Neural cell (in vitro differentiated cells): Measurements from ENCODE around the gene BIN2. TPM values are rescaled to one million over a fixed set of nuclear protein-coding genes. Genes with fewer than 3 reads are reported as not detected.

Experiments used
- H2AFZ ChIP-seq: fragments of 200-600, 300-800 bp; sonication (generic), shearing (Covaris generic); 2 replicates; pipeline ENCODE4 v1.6.0; 2014; ENCODE audit warnings: low read depth, mild to moderate bottlenecking, antibody characterized with exemption, low read length, moderate library complexity
- H3F3A ChIP-seq: fragments of 200-600 bp; shearing (Covaris generic); 2 replicates; pipeline ENCODE4 v1.6.1; 2016; ENCODE audit warnings: mild to moderate bottlenecking, moderate library complexity, mixed read lengths, antibody characterized with exemption, low read length; ENCODE audit not compliant: insufficient read depth, poor library complexity, severe bottlenecking
- H3K27ac ChIP-seq: fragments of 200-600, 300-800 bp; sonication (generic), shearing (Covaris generic); 2 replicates; pipeline ENCODE4 v1.5.1; 2014; ENCODE audit warnings: mild to moderate bottlenecking, low read length, moderate library complexity
- H3K27me3 ChIP-seq: fragments of 300-800, 200-600 bp; sonication (generic), shearing (Covaris generic); 2 replicates; pipeline ENCODE4 v1.6.0; 2014; ENCODE audit warnings: mild to moderate bottlenecking, low read depth, low read length, moderate library complexity; ENCODE audit not compliant: insufficient read depth
- H3K36me3 ChIP-seq: fragments of 300-800, 200-600 bp; sonication (generic), shearing (Covaris generic); 2 replicates; pipeline ENCODE4 v1.5.1; 2014; ENCODE audit warnings: mild to moderate bottlenecking, antibody characterized with exemption, low read length, moderate library complexity; ENCODE audit not compliant: insufficient read depth
- H3K4me2 ChIP-seq: fragments of 300-800, 200-600 bp; sonication (generic), shearing (Covaris generic); 2 replicates; pipeline ENCODE4 v1.6.0; 2014; ENCODE audit warnings: mild to moderate bottlenecking, low read length
- H3K4me3 ChIP-seq: fragments of 300-800, 200-600 bp; sonication (generic), shearing (Covaris generic); 2 replicates; pipeline ENCODE4 v1.5.1; 2014; ENCODE audit warnings: mild to moderate bottlenecking, low read length, moderate library complexity
- H3K79me2 ChIP-seq: fragments of 200-600 bp; shearing (Covaris generic); replicated peaks from 2 replicates; pipeline ENCODE4 v1.6.0; 2014; ENCODE audit warnings: mild to moderate bottlenecking, low read length, moderate library complexity; ENCODE audit not compliant: insufficient read depth
- H3K9ac ChIP-seq: fragments of 300-800, 200-600 bp; sonication (generic), shearing (Covaris generic); 2 replicates; pipeline ENCODE4 v1.6.1; 2016; ENCODE audit warnings: mild to moderate bottlenecking, low read length, mixed read lengths
- H3K9me2 ChIP-seq: fragments of 200-600 bp; shearing (Covaris generic); 2 replicates; pipeline ENCODE4 v1.6.1; 2016; ENCODE audit warnings: mild to moderate bottlenecking, low read length, mixed read lengths; ENCODE audit not compliant: insufficient read depth
- H3K9me3 ChIP-seq: fragments of 200-600, 300-800 bp; sonication (generic), shearing (Covaris generic); 2 replicates; pipeline ENCODE4 v1.6.1; 2016; ENCODE audit warnings: mild to moderate bottlenecking, mixed run types, low read length, moderate library complexity, mixed read lengths
- H4K20me1 ChIP-seq: fragments of 200-600 bp; shearing (Covaris generic); 2 replicates; pipeline ENCODE4 v1.6.1; 2016; ENCODE audit warnings: mild to moderate bottlenecking, mixed run types; ENCODE audit not compliant: insufficient read depth
- CTCF ChIP-seq: fragments of 450-650 bp; IDR thresholded peaks from 2 replicates; pipeline ENCODE4 v1.5.1; 2014; ENCODE audit warnings: antibody characterized with exemption, mild to moderate bottlenecking, moderate library complexity; ENCODE audit not compliant: poor library complexity, severe bottlenecking
- EP300 ChIP-seq: fragments of 450-650 bp; conservative IDR thresholded peaks from 2 replicates; pipeline ENCODE4 v1.6.1; 2014; ENCODE audit warnings: antibody characterized with exemption, mild to moderate bottlenecking, moderate library complexity; ENCODE audit not compliant: poor library complexity, severe bottlenecking
- EZH2 ChIP-seq: fragments of 200-600, 300-800 bp; shearing (Covaris generic), sonication (generic); IDR thresholded peaks from 2 replicates; pipeline ENCODE4 v1.6.1; 2014; ENCODE audit warnings: antibody characterized with exemption, low read length, borderline replicate concordance, mild to moderate bottlenecking; ENCODE audit not compliant: insufficient read depth, poor library complexity, severe bottlenecking
- MXI1 ChIP-seq: fragments of 450-650 bp; conservative IDR thresholded peaks from 2 replicates; pipeline ENCODE4 v1.6.1; 2014; ENCODE audit warnings: antibody characterized with exemption, mild to moderate bottlenecking; ENCODE audit not compliant: poor library complexity, severe bottlenecking
- POLR2AphosphoS5 ChIP-seq: IDR thresholded peaks from 2 replicates; pipeline ENCODE4 v1.6.1; 2012
- RAD21 ChIP-seq: fragments of 450-650 bp; conservative IDR thresholded peaks from 2 replicates; pipeline ENCODE4 v1.6.1; 2014; ENCODE audit warnings: antibody characterized with exemption, mild to moderate bottlenecking, moderate library complexity
- REST ChIP-seq: IDR thresholded peaks from 2 replicates; pipeline ENCODE4 v1.6.1; 2012; ENCODE audit warnings: borderline replicate concordance
- SMC3 ChIP-seq: fragments of 450-650 bp; conservative IDR thresholded peaks from 2 replicates; pipeline ENCODE4 v1.6.1; 2014; ENCODE audit warnings: antibody characterized with exemption, mild to moderate bottlenecking, moderate library complexity; ENCODE audit not compliant: poor library complexity
- TAF1 ChIP-seq: IDR thresholded peaks from 2 replicates; pipeline ENCODE4 v1.6.1; 2012; ENCODE audit warnings: low read depth
- polyA plus RNA-seq: library from polyadenylated mRNA; depleted of rRNA; stranded (reverse); fragments of >200 nt; gene quantifications from 2 replicates; pipeline ENCODE4 v1.2.3, GENCODE V29; 2014

BIN2 gene
- polyA plus RNA-seq, 1 donor from 2014 or later, result not detected

DNA sequence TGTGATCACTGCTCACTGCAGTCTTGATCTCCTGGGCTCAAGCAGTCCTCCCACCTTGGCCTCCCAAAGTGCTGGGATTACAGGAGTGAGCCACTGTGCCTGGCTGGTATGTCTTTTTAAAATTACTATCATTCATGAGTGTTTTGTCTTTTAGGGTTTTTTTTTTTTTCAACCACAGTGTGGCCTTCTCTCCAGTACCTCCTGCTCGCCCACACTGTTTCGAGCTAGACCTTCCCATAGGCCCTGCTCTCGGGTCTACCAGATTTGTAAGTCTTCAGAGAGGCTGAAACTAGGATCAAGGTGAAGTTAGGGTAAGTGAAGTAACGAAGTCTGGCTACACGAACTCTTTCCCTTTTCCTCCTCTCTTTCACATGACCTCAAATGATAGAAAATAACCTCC lies 1.5 kb downstream of the BIN2 start:
- Histone ChIP-seq H2AFZ (no peak overlapping the region), H3K4me2 (no peak overlapping the region)

GRCh38 chr12:51321882-51322281 lies 2.1 kb downstream of the BIN2 start:
- Histone ChIP-seq H3K27me3 (no peaks in the 10 kb centered on the region), H3K4me2 (no peak overlapping the region), H3K36me3 (no peaks in the 10 kb centered on the region), H2AFZ (no peak overlapping the region), H3K4me3 (no peak overlapping the region), H3K9me2 (no peaks in the 10 kb centered on the region), H3F3A (no peaks in the 10 kb centered on the region), H4K20me1 (no peaks in the 10 kb centered on the region), H3K27ac (no peak overlapping the region), H3K9me3 (no peaks in the 10 kb centered on the region), H3K79me2 (no peaks in the 10 kb centered on the region), H3K9ac (no peak overlapping the region)
- TF ChIP-seq EZH2 (no peak), POLR2AphosphoS5 (no peak), SMC3 (no peak), RAD21 (no peak), REST (no peak), EP300 (no peak), TAF1 (no peak)

More for the DNA sequence above, 1.5 kb downstream of the BIN2 start:
- TF ChIP-seq POLR2AphosphoS5 (no peak), CTCF (no peak), RAD21 (no peak), EP300 (no peak), TAF1 (no peak), REST (no peak), EZH2 (no peak), SMC3 (no peak), MXI1 (no peak)
- Histone ChIP-seq H3K79me2 (no peaks in the 10 kb centered on the region), H3K9me3 (no peaks in the 10 kb centered on the region), H3K27ac (no peak overlapping the region), H3K9ac (no peak overlapping the region), H3K36me3 (no peaks in the 10 kb centered on the region), H3K9me2 (no peaks in the 10 kb centered on the region), H4K20me1 (no peaks in the 10 kb centered on the region), H3K4me3 (no peak overlapping the region), H3F3A (no peaks in the 10 kb centered on the region), H3K27me3 (no peaks in the 10 kb centered on the region)
